ENCODE results near the gene KLRB1. TPM values are rescaled to one million over a fixed set of nuclear protein-coding genes. Genes with fewer than 3 reads are reported as not detected.
"Not testable (repeated sequence)": the region's sequence is repeated elsewhere in the genome, so short reads cannot be mapped to it uniquely, and the experiment has no call there.

The KLRB1 gene
- total RNA-seq, 2 donors from 2014 or later: 0.14 TPM; not detected in 1

GRCh38 chr12:9566113-9566512, 41.6 kb downstream of the KLRB1 start:
- WGBS: 95% methylated on average over 7 of the region's 7 CpGs

GRCh38 chr12:9564418-9564817, 43.3 kb downstream of the KLRB1 start:
- H3K9me3 ChIP-seq; H3K36me3 ChIP-seq; H3K27ac ChIP-seq; intact Hi-C loops (cut with DNase I); H3K27me3 ChIP-seq (replicated peaks; ENCODE audit: insufficient read depth); H3K4me1 ChIP-seq (replicated peaks); DNase-seq (ENCODE audit: low spot score); H3K4me3 ChIP-seq: not testable (repeated sequence)
- WGBS: 96% methylated on average over 2 of the region's 2 CpGs

More at GRCh38 chr12:9566113-9566512, 41.6 kb downstream of the KLRB1 start:
- H3K36me3 ChIP-seq; H3K4me3 ChIP-seq; H3K27me3 ChIP-seq (replicated peaks; ENCODE audit: insufficient read depth); H3K9me3 ChIP-seq; H3K27ac ChIP-seq; H3K4me1 ChIP-seq (replicated peaks); intact Hi-C loops (cut with DNase I); DNase-seq (ENCODE audit: low spot score): not testable (repeated sequence)

GRCh38 chr12:9562841-9563453, 44.8 kb downstream of the KLRB1 start:
- H3K9me3 ChIP-seq; H3K36me3 ChIP-seq; intact Hi-C loops (cut with DNase I); DNase-seq (ENCODE audit: low spot score); H3K27me3 ChIP-seq (replicated peaks; ENCODE audit: insufficient read depth); H3K4me1 ChIP-seq (replicated peaks); H3K27ac ChIP-seq; H3K4me3 ChIP-seq: not testable (repeated sequence)
- 70% methylated on average over 4 of the region's 5 CpGs for WGBS

GRCh38 chr12:9545489-9545888, 62.2 kb downstream of the KLRB1 start:
- H3K36me3 ChIP-seq; H3K27me3 ChIP-seq (replicated peaks; ENCODE audit: insufficient read depth); intact Hi-C loops (cut with DNase I); H3K4me1 ChIP-seq (replicated peaks); H3K9me3 ChIP-seq; H3K27ac ChIP-seq; H3K4me3 ChIP-seq; DNase-seq (ENCODE audit: low spot score): not testable (repeated sequence)
- 47% methylated on average over 4 of the region's 4 CpGs for WGBS

Small RNAs within 50 kb of the gene (small RNA-seq; reads per million reads assigned to genes)
- 0 reads per million in 2 donors for gene AC010186.4
- 0 reads per million in 2 donors for gene RNU6-700P

Other genes with a start within 250 kb of the KLRB1 start
- 10 to 100 TPM in 1 of 2 donors, 1 to 10 TPM in 1; 4.1 to 19.9 TPM for gene CLEC2D, start 61.8 kb upstream of the KLRB1 start, total RNA-seq
- gene CLECL1, start 125.2 kb upstream of the KLRB1 start, total RNA-seq: not detected
- 1 to 10 TPM; 1.9 to 2.2 TPM for gene CD69, start 153.0 kb upstream of the KLRB1 start, total RNA-seq
- gene KLRF1, start 219.6 kb upstream of the KLRB1 start, total RNA-seq: not detected